ENCODE measurements around the gene TTC9C. TPM values are rescaled to one million over a fixed set of nuclear protein-coding genes. Genes with fewer than 3 reads are reported as not detected.
A peak's percentile ranks its signal among the peaks of the same experiment; 100 is the strongest.

TTC9C gene
- polyA plus RNA-seq, 2 of the 4 experiments (the other 2 are of a cell fraction), result 33.5 to 42.6 TPM

GRCh38 chr11:62771144-62772021, 43.1 kb downstream of the TTC9C start, which contains the start of gene TAF6L:
Gene TAF6L (plus strand): TSS chr11:62771396. CDS start chr11:62775784, 4,388 bp downstream.
- H3K27ac ChIP-seq, result peak within 1 kb of the TSS; percentile 93 to 94
- H3K4me2 ChIP-seq, result peak within 1 kb of the TSS; percentile 75
- no peaks in the 10 kb centered on the region for H3K9me3 ChIP-seq
- POLR2A ChIA-PET, result interaction anchor here (0.5 to 6.8 kb wide), 12 partner anchors 9 to 180 kb away, joined by 3 to 63 read pairs (median 6); partner anchors contain the start of genes B3GAT3, C11orf98, CSKMT and HNRNPUL2
- CTCF ChIA-PET, result interaction anchor here (0.7 to 13.8 kb wide), 6 partner anchors 10 to 159 kb away, joined by 3 to 211 read pairs (median 4); partner anchors contain the start of genes POLR2G and TMEM179B
- ATAC-seq (peak; percentile 96 to 97), FAIRE-seq (no peak), DNase-seq (ENCODE audit: low read depth in 1 of 2, low spot score in 1 of 2) (peak; percentile 97 to 98)
- peak within 1 kb of the TSS; percentile 78 for H3K4me3 ChIP-seq
- peaks cover 15% of the 10 kb centered on the region for H3K4me1 ChIP-seq
- WGBS (ENCODE audit: missing lambda C conversion rate), result 2% methylated on average over 40 of the region's 60 CpGs
- TF ChIP-seq PBX3 (IDR thresholded peaks at IDR 0.05) (no peak), RCOR1 (IDR thresholded peaks at IDR 0.05; ENCODE audit: low read depth, low read length) (0 out of 2 replicates have a peak, but pooled peaks have one; percentile 78), FOXS1 (CRISPR knock-in tag; IDR thresholded peaks at IDR 0.05) (no peak), SREBF2 (IDR thresholded peaks at IDR 0.05) (no peak), CTCF (IDR thresholded peaks at IDR 0.05) (no peak), FOSB (CRISPR knock-in tag; IDR thresholded peaks at IDR 0.05) (no peak), RFX5 (IDR thresholded peaks at IDR 0.05) (no peak), NR3C1 (IDR thresholded peaks at IDR 0.05) (no peak), BHLHE40 (IDR thresholded peaks at IDR 0.05; ENCODE audit: low read depth, low read length) (no peak), ESRRA (IDR thresholded peaks at IDR 0.05; ENCODE audit: borderline replicate concordance, low read length) (no peak), TFCP2L1 (CRISPR knock-in tag; IDR thresholded peaks at IDR 0.05) (no peak), ZNF302 (CRISPR knock-in tag; IDR thresholded peaks at IDR 0.05) (no peak), ZC3H11A (IDR thresholded peaks at IDR 0.05) (no peak), SMC3 (IDR thresholded peaks at IDR 0.05) (no peak), EHF (CRISPR knock-in tag; IDR thresholded peaks at IDR 0.05) (no peak), CBX2 (IDR thresholded peaks at IDR 0.05; ENCODE audit: borderline replicate concordance, low read depth) (no peak), CHD4 (IDR thresholded peaks at IDR 0.05; ENCODE audit: borderline replicate concordance) (0 out of 2 replicates have a peak, but pooled peaks have one; percentile 31), HOXB5 (CRISPR knock-in tag; IDR thresholded peaks at IDR 0.05) (no peak), RNF2 (IDR thresholded peaks at IDR 0.05; ENCODE audit: borderline replicate concordance, low read depth) (no peak), FOSL2 (IDR thresholded peaks at IDR 0.05) (no peak), FOSL2 (CRISPR knock-in tag; IDR thresholded peaks at IDR 0.05) (no peak), EP300 (IDR thresholded peaks at IDR 0.05) (no peak), NPAS2 (CRISPR knock-in tag; IDR thresholded peaks at IDR 0.05; ENCODE audit: borderline replicate concordance) (no peak), CEBPB (IDR thresholded peaks at IDR 0.05) (no peak), HEYL (CRISPR knock-in tag; IDR thresholded peaks at IDR 0.05) (no peak), ELK1 (IDR thresholded peaks at IDR 0.05; ENCODE audit: low read depth, low read length) (no peak), NFE2L2 (conservative IDR thresholded peaks at IDR 0.05; ENCODE audit: low read length) (no peak), HES2 (IDR thresholded peaks at IDR 0.05) (no peak), GATA3 (IDR thresholded peaks at IDR 0.05; ENCODE audit: borderline replicate concordance) (peak; percentile 16), ATOH8 (CRISPR knock-in tag; IDR thresholded peaks at IDR 0.05; ENCODE audit: low read depth) (no peak), ZSCAN20 (CRISPR knock-in tag; IDR thresholded peaks at IDR 0.05) (no peak), USF2 (IDR thresholded peaks at IDR 0.05) (peak; percentile 96), CBX8 (IDR thresholded peaks at IDR 0.05) (no peak), KDM1A (IDR thresholded peaks at IDR 0.05; ENCODE audit: low read depth) (peak; percentile 96), KDM5A (IDR thresholded peaks at IDR 0.05) (no peak)

Data from A549 (cell line).